Measurements from ENCODE around the gene IGFBP7. TPM values are rescaled to one million over a fixed set of nuclear protein-coding genes. Genes with fewer than 3 reads are reported as not detected.
A peak's percentile ranks its signal among the peaks of the same experiment; 100 is the strongest.

Gene IGFBP7, protein sequence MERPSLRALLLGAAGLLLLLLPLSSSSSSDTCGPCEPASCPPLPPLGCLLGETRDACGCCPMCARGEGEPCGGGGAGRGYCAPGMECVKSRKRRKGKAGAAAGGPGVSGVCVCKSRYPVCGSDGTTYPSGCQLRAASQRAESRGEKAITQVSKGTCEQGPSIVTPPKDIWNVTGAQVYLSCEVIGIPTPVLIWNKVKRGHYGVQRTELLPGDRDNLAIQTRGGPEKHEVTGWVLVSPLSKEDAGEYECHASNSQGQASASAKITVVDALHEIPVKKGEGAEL
- total RNA-seq (10 to 100 TPM in 1 of 5 experiments, 1 to 10 TPM in 1, not detected in 3; 1.1 to 16.7 TPM), polyA plus RNA-seq (under 1 TPM; 0.37 to 0.48 TPM), total RNA-seq (not detected)

DNA sequence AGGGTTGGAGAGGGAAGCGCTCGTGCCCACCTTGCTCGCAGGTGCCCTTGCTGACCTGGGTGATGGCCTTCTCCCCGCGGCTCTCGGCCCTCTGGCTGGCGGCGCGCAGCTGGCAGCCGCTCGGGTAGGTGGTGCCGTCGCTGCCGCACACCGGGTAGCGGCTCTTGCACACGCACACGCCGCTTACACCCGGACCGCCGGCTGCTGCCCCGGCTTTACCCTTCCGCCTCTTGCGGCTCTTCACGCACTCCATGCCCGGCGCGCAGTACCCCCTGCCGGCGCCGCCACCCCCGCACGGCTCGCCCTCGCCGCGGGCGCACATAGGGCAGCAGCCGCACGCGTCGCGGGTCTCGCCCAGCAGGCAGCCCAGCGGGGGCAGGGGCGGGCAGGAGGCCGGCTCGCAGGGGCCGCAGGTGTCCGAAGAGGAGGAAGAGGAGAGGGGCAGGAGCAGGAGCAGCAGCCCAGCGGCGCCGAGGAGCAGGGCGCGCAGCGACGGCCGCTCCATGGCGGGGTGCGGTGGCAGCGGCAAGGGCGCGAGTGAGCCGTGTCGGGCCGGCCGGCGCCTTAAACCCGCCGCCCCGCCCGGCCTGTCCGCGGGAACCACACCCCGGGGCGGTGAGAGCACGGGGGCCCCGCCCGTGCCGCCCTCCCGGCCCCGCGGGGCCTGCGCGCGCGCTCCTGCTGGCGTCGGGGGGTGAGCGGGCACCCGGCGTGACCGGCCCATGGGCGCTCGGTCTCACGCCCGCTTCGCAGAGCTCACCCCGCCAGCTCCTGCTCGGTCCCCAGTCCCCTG is at the start of gene IGFBP7:
Gene IGFBP7 (minus strand): TSS at position 539 of the 793 bp plus-strand sequence. CDS start 34 bp downstream, at position 505.
- Mint-ChIP-seq H3K4me1 (peaks cover 5 to 29% (median 17%) of the 10 kb centered on the region in 7 donors), H3K27me3 (peaks cover 61 to 81% (median 75%) of the 10 kb centered on the region in 5 donors), H3K36me3 (peaks cover 0 to 9% (median 2%) of the 10 kb centered on the region in 5 donors), H3K27ac (peak within 1 kb of the TSS in 2 of 9 donors; percentile 46 to 49), H3K9me3 (no peaks in the 10 kb centered on the region), H3K4me3 (peak within 1 kb of the TSS; percentile 78 to 93 (median 84))
- DNase-seq (peak in 1 of 9 donors; percentile 27), ATAC-seq (peak; percentile 74)
- Histone ChIP-seq H3K27me3 (ENCODE audit: control insufficient read depth in 2 of 2, insufficient read depth in 2 of 2, low read length in 2 of 2) (peaks cover 0 to 3% of the 10 kb centered on the region in 2 donors), H3K27ac (ENCODE audit: low read depth, low read length) (no peak within 1 kb of the TSS), H3K36me3 (ENCODE audit: control insufficient read depth in 2 of 3, insufficient read depth in 3 of 3, low read length in 3 of 3) (no peaks in the 10 kb centered on the region), H3K9me3 (ENCODE audit: control insufficient read depth in 2 of 3, low read length in 3 of 3) (no peaks in the 10 kb centered on the region), H3K4me1 (ENCODE audit: control insufficient read depth in 2 of 2, insufficient read depth in 2 of 2, low read length in 2 of 2) (no peaks in the 10 kb centered on the region), H3K4me3 (ENCODE audit: low read length) (peak within 1 kb of the TSS; percentile 34)
- intact Hi-C loops (cut with micrococcal nuclease), result no loop called here
- POLR2A ChIA-PET, result no interaction called here
- CTCF ChIA-PET, result no interaction called here

DNA sequence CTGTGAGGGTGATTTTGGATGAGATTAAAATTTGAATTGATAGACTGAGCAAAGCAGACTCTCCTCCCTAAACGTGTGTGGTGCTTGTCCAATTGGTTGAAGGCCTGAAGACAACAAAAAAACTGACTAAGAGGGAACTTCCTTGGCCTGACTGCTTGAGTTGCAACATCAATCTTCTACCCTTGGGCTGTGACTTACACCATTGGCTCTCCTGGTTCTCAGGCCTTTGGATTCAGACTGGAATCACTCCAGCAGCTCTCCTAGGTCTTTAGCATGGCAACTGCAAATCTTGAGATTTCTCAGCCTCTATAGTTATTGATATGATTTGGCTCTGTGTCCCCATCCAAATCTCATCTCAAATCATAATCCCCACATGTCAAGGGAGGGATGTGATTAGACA is 49.7 kb upstream of the IGFBP7 start:
- Mint-ChIP-seq H3K4me1 (peaks cover 0 to 23% (median 9%) of the 10 kb centered on the region in 7 donors), H3K27me3 (peaks cover 17 to 40% (median 25%) of the 10 kb centered on the region in 5 donors), H3K36me3 (no peaks in the 10 kb centered on the region), H3K9me3 (no peaks in the 10 kb centered on the region), H3K4me3 (no peak overlapping the region), H3K27ac (peak overlapping the region in 1 of 9 donors; percentile 14)
- Histone ChIP-seq H3K36me3 (ENCODE audit: control insufficient read depth in 2 of 3, insufficient read depth in 3 of 3, low read length in 3 of 3) (no peaks in the 10 kb centered on the region), H3K9me3 (ENCODE audit: control insufficient read depth in 2 of 3, low read length in 3 of 3) (no peaks in the 10 kb centered on the region), H3K4me3 (ENCODE audit: low read length) (no peak overlapping the region), H3K27ac (ENCODE audit: low read depth, low read length) (no peak overlapping the region), H3K4me1 (ENCODE audit: control insufficient read depth in 2 of 2, insufficient read depth in 2 of 2, low read length in 2 of 2) (no peaks in the 10 kb centered on the region), H3K27me3 (ENCODE audit: control insufficient read depth in 2 of 2, insufficient read depth in 2 of 2, low read length in 2 of 2) (no peaks in the 10 kb centered on the region)
- POLR2A ChIA-PET, result no interaction called here
- ATAC-seq, result no peak
- intact Hi-C loops (cut with micrococcal nuclease), result loop anchor here (5.0 to 10.0 kb wide), 2 partner anchors 265 to 1217 kb away; no protein-coding TSS in a partner anchor
- CTCF ChIA-PET, result no interaction called here
- no peak for DNase-seq

DNA sequence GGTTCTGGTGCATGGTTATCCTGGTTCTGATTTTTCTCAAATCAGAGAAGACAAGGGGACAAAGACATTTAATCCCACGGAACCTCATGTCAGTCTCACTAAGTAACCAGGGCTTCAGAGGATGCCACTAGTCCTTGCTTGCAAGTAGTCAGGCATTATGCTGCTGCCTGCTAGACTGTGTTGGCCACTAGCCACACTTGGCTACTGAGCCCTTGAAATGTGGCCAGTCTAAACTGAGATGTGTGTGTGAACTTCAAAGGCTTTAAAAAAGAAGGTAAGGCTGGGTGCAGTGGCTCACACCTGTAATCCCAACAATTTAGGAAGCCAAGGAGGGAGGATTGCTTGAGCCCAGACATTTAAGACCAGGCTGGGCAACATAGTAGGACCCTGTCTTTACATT is 48.6 kb upstream of the IGFBP7 start:
- ChIA-PET CTCF (no interaction called here), POLR2A (no interaction called here)
- no peak overlapping the region for H3K27ac Mint-ChIP-seq
- no peak overlapping the region for H3K4me3 Mint-ChIP-seq
- DNase-seq (no peak), ATAC-seq (no peak)
- H3K27me3 Mint-ChIP-seq, result peaks cover 11 to 40% (median 26%) of the 10 kb centered on the region in 5 donors
- Histone ChIP-seq H3K4me1 (ENCODE audit: control insufficient read depth in 2 of 2, insufficient read depth in 2 of 2, low read length in 2 of 2) (no peaks in the 10 kb centered on the region), H3K36me3 (ENCODE audit: control insufficient read depth in 2 of 3, insufficient read depth in 3 of 3, low read length in 3 of 3) (no peaks in the 10 kb centered on the region), H3K4me3 (ENCODE audit: low read length) (no peak overlapping the region), H3K9me3 (ENCODE audit: control insufficient read depth in 2 of 3, low read length in 3 of 3) (no peaks in the 10 kb centered on the region), H3K27ac (ENCODE audit: low read depth, low read length) (no peak overlapping the region), H3K27me3 (ENCODE audit: control insufficient read depth in 2 of 2, insufficient read depth in 2 of 2, low read length in 2 of 2) (no peaks in the 10 kb centered on the region)
- peaks cover 0 to 16% (median 5%) of the 10 kb centered on the region in 7 donors for H3K4me1 Mint-ChIP-seq
- intact Hi-C loops (cut with micrococcal nuclease), result no loop called here
- no peaks in the 10 kb centered on the region for H3K36me3 Mint-ChIP-seq
- H3K9me3 Mint-ChIP-seq, result no peaks in the 10 kb centered on the region

DNA sequence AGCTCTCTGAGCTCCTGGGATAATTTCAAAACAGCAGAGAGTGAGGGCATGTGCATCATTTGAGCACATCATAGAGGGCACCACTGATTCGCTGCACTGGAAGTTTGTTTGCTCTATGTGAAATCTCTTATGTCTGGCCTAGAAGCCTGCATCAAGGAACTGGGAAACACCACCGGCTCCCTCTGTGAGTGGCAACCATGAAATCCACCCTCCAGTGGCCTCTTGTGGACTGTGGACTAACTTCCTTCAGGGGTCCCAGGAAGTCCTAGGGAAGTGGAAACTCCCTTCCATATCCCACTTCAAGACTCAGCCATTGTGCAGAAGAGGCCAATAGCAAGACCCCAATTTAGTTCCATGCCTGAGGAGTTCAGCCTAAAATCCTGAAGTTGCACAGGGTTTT is 48.0 kb upstream of the IGFBP7 start:
- Histone ChIP-seq H3K36me3 (ENCODE audit: control insufficient read depth in 2 of 3, insufficient read depth in 3 of 3, low read length in 3 of 3) (no peaks in the 10 kb centered on the region), H3K4me1 (ENCODE audit: control insufficient read depth in 2 of 2, insufficient read depth in 2 of 2, low read length in 2 of 2) (no peaks in the 10 kb centered on the region), H3K4me3 (ENCODE audit: low read length) (no peak overlapping the region), H3K27me3 (ENCODE audit: control insufficient read depth in 2 of 2, insufficient read depth in 2 of 2, low read length in 2 of 2) (no peaks in the 10 kb centered on the region), H3K9me3 (ENCODE audit: control insufficient read depth in 2 of 3, low read length in 3 of 3) (no peaks in the 10 kb centered on the region), H3K27ac (ENCODE audit: low read depth, low read length) (no peak overlapping the region)
- Mint-ChIP-seq H3K27me3 (peaks cover 15 to 46% (median 29%) of the 10 kb centered on the region in 5 donors), H3K27ac (no peak overlapping the region), H3K4me3 (no peak overlapping the region), H3K4me1 (peaks cover 0 to 12% (median 0%) of the 10 kb centered on the region in 7 donors), H3K9me3 (no peaks in the 10 kb centered on the region), H3K36me3 (no peaks in the 10 kb centered on the region)
- intact Hi-C loops (cut with micrococcal nuclease), result no loop called here
- DNase-seq (no peak), ATAC-seq (no peak)
- ChIA-PET POLR2A (no interaction called here), CTCF (no interaction called here)

DNA sequence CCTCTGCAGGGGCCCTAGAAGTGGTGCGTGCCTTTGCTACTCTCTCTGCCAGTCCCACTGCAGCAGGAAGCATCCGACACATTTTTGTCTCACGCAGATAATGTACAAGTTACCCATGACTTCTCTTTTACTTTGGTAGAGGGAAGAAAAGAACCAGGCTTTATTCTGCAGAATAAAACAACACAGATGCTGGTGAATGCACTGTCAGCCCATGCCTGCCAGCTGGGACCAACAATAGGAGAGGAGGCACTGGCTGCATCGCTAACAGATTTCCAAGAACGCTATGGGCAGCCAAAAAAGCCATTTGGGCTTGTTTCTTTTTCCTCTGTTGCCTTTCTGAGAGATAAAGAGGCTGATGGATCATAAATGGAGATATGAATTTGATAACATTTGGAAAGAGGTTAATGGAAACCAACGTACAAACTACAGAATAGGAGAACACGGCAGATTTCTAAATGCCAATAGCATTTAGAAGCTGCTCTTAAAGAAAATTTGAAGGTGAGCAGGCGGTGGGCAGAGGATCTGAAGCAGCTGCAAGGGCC is 47.5 kb upstream of the IGFBP7 start:
- Mint-ChIP-seq H3K4me1 (peaks cover 0 to 10% (median 0%) of the 10 kb centered on the region in 7 donors), H3K4me3 (no peak overlapping the region), H3K27ac (peak overlapping the region in 1 of 9 donors; percentile 51)

DNA sequence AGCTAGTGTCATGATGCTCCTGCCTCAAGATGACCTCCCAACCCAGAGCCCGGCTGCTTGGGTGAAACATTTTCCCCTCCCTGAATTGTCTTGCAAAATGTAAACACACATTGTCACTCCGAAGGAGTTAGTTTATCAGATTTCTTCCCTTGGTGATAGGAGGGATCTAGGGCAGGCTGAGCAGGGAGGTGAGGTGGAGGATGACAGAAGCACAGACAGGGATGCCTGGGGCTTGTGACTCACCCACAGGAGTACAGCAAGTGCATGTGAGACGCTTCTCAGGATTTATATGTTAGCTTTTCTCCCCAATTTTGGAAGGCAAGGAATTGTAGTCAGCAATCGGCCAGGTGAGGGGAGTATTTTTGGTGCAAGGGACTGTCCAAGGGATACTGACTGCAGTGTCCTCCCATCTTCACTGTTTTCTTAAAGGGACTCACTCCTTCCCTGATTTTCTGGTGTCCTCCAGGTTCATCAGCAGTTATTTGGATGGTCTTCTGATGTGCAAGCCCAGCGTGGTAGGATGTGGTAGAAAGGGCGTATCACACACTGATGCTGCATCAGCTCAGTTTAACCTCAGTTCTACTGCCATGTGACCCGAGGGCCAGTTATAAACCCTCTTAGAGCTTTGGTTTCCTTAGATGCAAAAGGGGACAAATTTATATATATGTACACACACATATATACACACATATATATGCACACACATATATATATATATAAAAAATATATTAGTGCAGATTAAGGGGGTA is 46.2 kb upstream of the IGFBP7 start:
- H3K27ac ChIP-seq (ENCODE audit: low read depth, low read length), result no peak overlapping the region
- no peaks in the 10 kb centered on the region for H3K4me1 ChIP-seq (ENCODE audit: control insufficient read depth in 2 of 2, insufficient read depth in 2 of 2, low read length in 2 of 2)
- DNase-seq (no peak), ATAC-seq (peak; percentile 36)
- H3K27me3 Mint-ChIP-seq, result peaks cover 15 to 49% (median 29%) of the 10 kb centered on the region in 5 donors
- H3K4me1 Mint-ChIP-seq, result peaks cover 0 to 10% (median 0%) of the 10 kb centered on the region in 7 donors
- no peaks in the 10 kb centered on the region for H3K36me3 ChIP-seq (ENCODE audit: control insufficient read depth in 2 of 3, insufficient read depth in 3 of 3, low read length in 3 of 3)
- POLR2A ChIA-PET, result no interaction called here
- no peaks in the 10 kb centered on the region for H3K36me3 Mint-ChIP-seq
- H3K9me3 Mint-ChIP-seq, result no peaks in the 10 kb centered on the region
- intact Hi-C loops (cut with micrococcal nuclease), result no loop called here
- no peak overlapping the region for H3K4me3 Mint-ChIP-seq
- no peak overlapping the region for H3K27ac Mint-ChIP-seq
- H3K9me3 ChIP-seq (ENCODE audit: control insufficient read depth in 2 of 3, low read length in 3 of 3), result no peaks in the 10 kb centered on the region
- CTCF ChIA-PET, result interaction anchor here (0.6 kb wide), 1 partner anchor 234 kb away, joined by 6 read pairs; no protein-coding TSS in a partner anchor
- no peaks in the 10 kb centered on the region for H3K27me3 ChIP-seq (ENCODE audit: control insufficient read depth in 2 of 2, insufficient read depth in 2 of 2, low read length in 2 of 2)
- H3K4me3 ChIP-seq (ENCODE audit: low read length), result no peak overlapping the region

More for the DNA sequence above, 47.5 kb upstream of the IGFBP7 start:
- CTCF ChIA-PET, result no interaction called here
- Histone ChIP-seq H3K36me3 (ENCODE audit: control insufficient read depth in 2 of 3, insufficient read depth in 3 of 3, low read length in 3 of 3) (no peaks in the 10 kb centered on the region), H3K9me3 (ENCODE audit: control insufficient read depth in 2 of 3, low read length in 3 of 3) (no peaks in the 10 kb centered on the region), H3K4me3 (ENCODE audit: low read length) (no peak overlapping the region), H3K27me3 (ENCODE audit: control insufficient read depth in 2 of 2, insufficient read depth in 2 of 2, low read length in 2 of 2) (no peaks in the 10 kb centered on the region), H3K27ac (ENCODE audit: low read depth, low read length) (no peak overlapping the region), H3K4me1 (ENCODE audit: control insufficient read depth in 2 of 2, insufficient read depth in 2 of 2, low read length in 2 of 2) (no peaks in the 10 kb centered on the region)
- Mint-ChIP-seq H3K27me3 (peaks cover 15 to 49% (median 29%) of the 10 kb centered on the region in 5 donors), H3K36me3 (no peaks in the 10 kb centered on the region), H3K9me3 (no peaks in the 10 kb centered on the region)
- POLR2A ChIA-PET, result no interaction called here
- intact Hi-C loops (cut with micrococcal nuclease), result no loop called here
- ATAC-seq (no peak), DNase-seq (no peak)

Measured in naive thymus-derived CD4-positive, alpha-beta T cell (primary cell).